ENCODE data around the gene SPATA4.

- TF ChIP-seq CTCF (conservative IDR thresholded peaks at IDR 0.05; ENCODE audit: low read depth, low read length), result no peak
- TF ChIP-seq SMC3 (IDR thresholded peaks at IDR 0.05; ENCODE audit: low read depth, low read length), result no peak
- no peak for TF ChIP-seq CEBPB (IDR thresholded peaks at IDR 0.05; ENCODE audit: low read depth, low read length)
Measured at GRCh38 chr4:176150704-176151103, 44.7 kb downstream of the SPATA4 start.
